Cortex of kidney (tissue), 1 donor: ENCODE measurements around the gene MED14.

Experiments used
- DNase-seq: peaks from one replicate; lab custom pipeline; 2025; lab: John Stamatoyannopoulos, UW

Gene MED14

DNA sequence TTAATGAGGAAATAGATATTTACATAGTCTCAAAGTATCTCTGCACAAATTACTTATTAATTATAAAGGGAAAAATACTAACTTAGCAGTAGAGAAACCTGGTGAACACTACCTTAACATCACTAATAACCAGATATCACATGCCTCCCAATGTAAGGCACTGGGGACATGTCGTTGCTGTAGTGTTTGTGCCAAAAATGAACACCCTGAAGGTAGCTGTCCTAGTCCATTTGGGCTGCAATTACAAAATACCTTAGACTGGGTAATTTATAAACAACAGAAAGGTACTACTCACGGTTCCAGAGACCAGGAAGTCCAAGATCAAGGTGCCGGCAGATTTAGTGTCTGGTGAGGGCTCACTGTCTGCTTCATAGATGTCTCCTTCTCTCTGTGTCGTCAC, 122.8 kb downstream of the MED14 start:
- no peak for DNase-seq

DNA sequence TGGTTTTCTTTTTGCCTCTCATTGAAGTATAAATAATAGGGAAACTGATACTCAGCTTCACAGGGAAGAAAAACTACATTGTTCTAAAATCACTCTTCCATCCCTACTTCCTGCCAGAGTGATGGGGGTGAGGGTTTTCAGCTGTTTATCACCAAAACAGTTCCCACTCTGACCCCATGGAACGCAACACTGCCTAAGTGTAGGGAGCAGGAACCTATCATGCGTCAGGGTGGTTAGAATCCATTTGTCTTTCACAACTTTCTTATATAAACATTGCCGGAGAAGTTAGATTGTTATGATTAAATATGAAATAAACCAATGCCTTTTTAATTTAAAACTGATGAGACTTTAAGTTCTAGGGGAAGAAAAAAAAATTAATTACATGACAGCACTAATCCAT, 128.0 kb downstream of the MED14 start:
- DNase-seq = no peak

DNA sequence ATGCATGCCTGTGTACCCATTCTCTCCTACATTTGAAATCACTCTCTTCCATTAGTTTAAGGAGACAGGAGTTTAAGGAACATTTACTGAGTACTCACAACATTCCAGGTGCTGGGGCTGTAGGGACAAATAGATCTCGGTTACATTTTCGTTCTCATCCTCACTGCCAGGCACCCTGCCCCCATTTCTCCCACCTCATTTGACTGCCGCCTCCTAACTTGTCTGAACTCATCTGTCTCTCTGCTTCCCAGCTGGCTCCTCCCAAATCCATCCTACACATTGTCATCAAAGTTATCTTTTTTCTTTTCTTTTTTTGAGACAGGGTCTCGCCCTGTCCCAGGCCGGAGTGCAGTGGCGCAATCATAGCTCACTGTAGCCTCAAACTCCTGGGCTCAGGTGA, 131.9 kb downstream of the MED14 start:
- no peak for DNase-seq
